Measurements from ENCODE around the gene ARRB1. TPM values are rescaled to one million over a fixed set of nuclear protein-coding genes. Genes with fewer than 3 reads are reported as not detected.

ARRB1 gene
- total RNA-seq, 1 donor = 14.5 TPM

GRCh38 chr11:75320643-75321042, 30.8 kb downstream of the ARRB1 start:
- Histone ChIP-seq H3K27me3 (ENCODE audit: insufficient read depth, low read length) (no peaks in the 10 kb centered on the region), H3K79me2 (ENCODE audit: insufficient read depth, low read length) (no peaks in the 10 kb centered on the region), H2AFZ (ENCODE audit: low read length) (no peak overlapping the region), H3K4me1 (ENCODE audit: insufficient read depth, low read length) (no peaks in the 10 kb centered on the region), H3K27ac (ENCODE audit: low read depth, low read length) (no peak overlapping the region), H3K36me3 (ENCODE audit: insufficient read depth, low read length) (no peaks in the 10 kb centered on the region), H3K4me3 (ENCODE audit: insufficient read depth, low read length) (no peak overlapping the region), H4K20me1 (ENCODE audit: insufficient read depth, low read length) (no peaks in the 10 kb centered on the region), H3K4me2 (ENCODE audit: insufficient read depth, low read length) (no peak overlapping the region), H3K9me3 (ENCODE audit: low read depth, low read length) (no peaks in the 10 kb centered on the region)
- TF ChIP-seq CTCF (IDR thresholded peaks at IDR 0.05; ENCODE audit: extremely low read depth, low read depth, low read length) = no peak
- no peak for DNase-seq (ENCODE audit: insufficient read length, low spot score, missing footprints)

GRCh38 chr11:75320046-75320618, 31.3 kb downstream of the ARRB1 start:
- no peak for TF ChIP-seq CTCF (IDR thresholded peaks at IDR 0.05; ENCODE audit: extremely low read depth, low read depth, low read length)

GRCh38 chr11:75319035-75319877, 32.2 kb downstream of the ARRB1 start:
- no peak for TF ChIP-seq CTCF (IDR thresholded peaks at IDR 0.05; ENCODE audit: extremely low read depth, low read depth, low read length)
- no peaks in the 10 kb centered on the region for H3K27me3 ChIP-seq (ENCODE audit: insufficient read depth, low read length)

More at GRCh38 chr11:75320046-75320618, 31.3 kb downstream of the ARRB1 start:
- H3K4me1 ChIP-seq (ENCODE audit: insufficient read depth, low read length) = no peaks in the 10 kb centered on the region
- H2AFZ ChIP-seq (ENCODE audit: low read length) = no peak overlapping the region
- no peak overlapping the region for H3K4me3 ChIP-seq (ENCODE audit: insufficient read depth, low read length)
- H3K9me3 ChIP-seq (ENCODE audit: low read depth, low read length) = no peaks in the 10 kb centered on the region
- no peaks in the 10 kb centered on the region for H3K36me3 ChIP-seq (ENCODE audit: insufficient read depth, low read length)
- no peak overlapping the region for H3K4me2 ChIP-seq (ENCODE audit: insufficient read depth, low read length)
- no peaks in the 10 kb centered on the region for H4K20me1 ChIP-seq (ENCODE audit: insufficient read depth, low read length)
- no peaks in the 10 kb centered on the region for H3K27me3 ChIP-seq (ENCODE audit: insufficient read depth, low read length)
- DNase-seq (ENCODE audit: insufficient read length, low spot score, missing footprints) = peak; percentile 61
- H3K27ac ChIP-seq (ENCODE audit: low read depth, low read length) = no peak overlapping the region
- no peaks in the 10 kb centered on the region for H3K79me2 ChIP-seq (ENCODE audit: insufficient read depth, low read length)

GRCh38 chr11:75317446-75318122, 33.9 kb downstream of the ARRB1 start:
- TF ChIP-seq CTCF (IDR thresholded peaks at IDR 0.05; ENCODE audit: extremely low read depth, low read depth, low read length) = no peak
- Histone ChIP-seq H3K4me1 (ENCODE audit: insufficient read depth, low read length) (peaks cover 9% of the 10 kb centered on the region), H3K27me3 (ENCODE audit: insufficient read depth, low read length) (no peaks in the 10 kb centered on the region), H4K20me1 (ENCODE audit: insufficient read depth, low read length) (no peaks in the 10 kb centered on the region), H3K4me3 (ENCODE audit: insufficient read depth, low read length) (no peak overlapping the region), H2AFZ (ENCODE audit: low read length) (no peak overlapping the region), H3K9me3 (ENCODE audit: low read depth, low read length) (no peaks in the 10 kb centered on the region), H3K4me2 (ENCODE audit: insufficient read depth, low read length) (no peak overlapping the region), H3K27ac (ENCODE audit: low read depth, low read length) (no peak overlapping the region), H3K36me3 (ENCODE audit: insufficient read depth, low read length) (no peaks in the 10 kb centered on the region), H3K79me2 (ENCODE audit: insufficient read depth, low read length) (no peaks in the 10 kb centered on the region)
- peak; percentile 52 for DNase-seq (ENCODE audit: insufficient read length, low spot score, missing footprints)

More at GRCh38 chr11:75319035-75319877, 32.2 kb downstream of the ARRB1 start:
- Histone ChIP-seq H3K9me3 (ENCODE audit: low read depth, low read length) (no peaks in the 10 kb centered on the region), H3K4me2 (ENCODE audit: insufficient read depth, low read length) (no peak overlapping the region), H2AFZ (ENCODE audit: low read length) (no peak overlapping the region), H3K4me1 (ENCODE audit: insufficient read depth, low read length) (no peaks in the 10 kb centered on the region), H3K79me2 (ENCODE audit: insufficient read depth, low read length) (no peaks in the 10 kb centered on the region), H3K4me3 (ENCODE audit: insufficient read depth, low read length) (no peak overlapping the region), H3K36me3 (ENCODE audit: insufficient read depth, low read length) (no peaks in the 10 kb centered on the region), H3K27ac (ENCODE audit: low read depth, low read length) (no peak overlapping the region), H4K20me1 (ENCODE audit: insufficient read depth, low read length) (no peaks in the 10 kb centered on the region)
- peak; percentile 73 for DNase-seq (ENCODE audit: insufficient read length, low spot score, missing footprints)
